Hepatocyte (in vitro differentiated cells): Measurements from ENCODE around the gene EGFL7. TPM values are rescaled to one million over a fixed set of nuclear protein-coding genes. Genes with fewer than 3 reads are reported as not detected.

Source experiments
- DNase-seq: peaks from one replicate; pipeline ENCODE4 v3.0.0-alpha.2; 2016; ENCODE audit warnings: low spot score
- H2AFZ ChIP-seq: fragments of 200-600 bp; sonication (generic); 2 replicates; pipeline ENCODE4 v1.6.0; 2016; ENCODE audit warnings: antibody characterized with exemption, mild to moderate bottlenecking
- H3K27ac ChIP-seq: fragments of 200-600 bp; sonication (generic); 2 replicates; pipeline ENCODE4 v1.5.1; 2016; ENCODE audit warnings: mild to moderate bottlenecking
- H3K27me3 ChIP-seq: fragments of 200-600 bp; sonication (generic); 2 replicates; pipeline ENCODE4 v1.6.1; 2016
- H3K36me3 ChIP-seq: fragments of 200-600 bp; sonication (generic); replicated peaks from 2 replicates; pipeline ENCODE4 v1.5.1; 2016; ENCODE audit warnings: low read depth; ENCODE audit not compliant: insufficient read depth
- H3K4me1 ChIP-seq: fragments of 200-600 bp; sonication (generic); 2 replicates; pipeline ENCODE4 v1.5.1; 2016; ENCODE audit warnings: mild to moderate bottlenecking, moderate library complexity; ENCODE audit not compliant: insufficient read depth
- H3K4me2 ChIP-seq: fragments of 200-600 bp; sonication (generic); 2 replicates; pipeline ENCODE4 v1.6.0; 2016
- H3K4me3 ChIP-seq: fragments of 200-600 bp; sonication (generic); 2 replicates; pipeline ENCODE4 v1.5.1; 2016; ENCODE audit warnings: mild to moderate bottlenecking
- H3K79me2 ChIP-seq: fragments of 200-600 bp; sonication (generic); 2 replicates; pipeline ENCODE4 v1.6.0; 2017; ENCODE audit warnings: mild to moderate bottlenecking
- H3K9me2 ChIP-seq: fragments of 200-600 bp; sonication (generic); replicated peaks from 2 replicates; pipeline ENCODE4 v1.6.0; 2017; ENCODE audit warnings: mild to moderate bottlenecking; ENCODE audit not compliant: insufficient read depth
- H3K9me3 ChIP-seq: fragments of 200-600 bp; sonication (generic); 2 replicates; pipeline ENCODE4 v1.5.1; 2016; ENCODE audit warnings: low read depth, mild to moderate bottlenecking
- H4K20me1 ChIP-seq: fragments of 200-600 bp; sonication (generic); 2 replicates; pipeline ENCODE4 v1.6.0; 2016; ENCODE audit warnings: mild to moderate bottlenecking; ENCODE audit not compliant: insufficient read depth, poor library complexity, severe bottlenecking
- EZH2 ChIP-seq: fragments of 200-600 bp; sonication (generic); IDR thresholded peaks from 2 replicates; pipeline ENCODE4 v1.6.1; 2016; ENCODE audit warnings: antibody characterized with exemption, mild to moderate bottlenecking, borderline replicate concordance
- EZH2phosphoT487 ChIP-seq: fragments of 200-600 bp; sonication (generic); IDR thresholded peaks from one replicate; pipeline ENCODE4 v1.6.1; 2018; ENCODE audit warnings: antibody characterized with exemption, mild to moderate bottlenecking, low read depth, moderate library complexity; ENCODE audit not compliant: unreplicated experiment, severe bottlenecking
- WGBS: methylation state at CpG from one replicate; pipeline ENCODE4 v1.1.6; 2016; ENCODE audit warnings: low lambda C conversion rate; ENCODE audit errors: missing lambda C conversion rate; 5-methylcytosine and 5-hydroxymethylcytosine counted together
- polyA plus RNA-seq: library from polyadenylated mRNA; unstranded; fragments of >200 nt; fragmentation: Nextera tagmentation; extraction: Ambion mirVana; gene quantifications from 2 replicates; pipeline ENCODE4 v1.2.1, GENCODE V29; 2016
- total RNA-seq: library from RNA; depleted of rRNA; stranded (reverse); fragments of >200 nt; gene quantifications from 2 replicates; pipeline ENCODE4 v1.2.3, GENCODE V29; 2014
- TF ChIP-seq, protein P1 (sequence below): fragments of 200-600 bp; sonication (generic); IDR thresholded peaks from 2 replicates; pipeline ENCODE4 v1.5.1; 2016; ENCODE audit warnings: antibody characterized with exemption, mild to moderate bottlenecking; ENCODE audit not compliant: poor library complexity

Gene EGFL7
- total and polyA plus RNA-seq, 2 experiments from 2014 or later: 50.0 to 82.5 TPM

DNA sequence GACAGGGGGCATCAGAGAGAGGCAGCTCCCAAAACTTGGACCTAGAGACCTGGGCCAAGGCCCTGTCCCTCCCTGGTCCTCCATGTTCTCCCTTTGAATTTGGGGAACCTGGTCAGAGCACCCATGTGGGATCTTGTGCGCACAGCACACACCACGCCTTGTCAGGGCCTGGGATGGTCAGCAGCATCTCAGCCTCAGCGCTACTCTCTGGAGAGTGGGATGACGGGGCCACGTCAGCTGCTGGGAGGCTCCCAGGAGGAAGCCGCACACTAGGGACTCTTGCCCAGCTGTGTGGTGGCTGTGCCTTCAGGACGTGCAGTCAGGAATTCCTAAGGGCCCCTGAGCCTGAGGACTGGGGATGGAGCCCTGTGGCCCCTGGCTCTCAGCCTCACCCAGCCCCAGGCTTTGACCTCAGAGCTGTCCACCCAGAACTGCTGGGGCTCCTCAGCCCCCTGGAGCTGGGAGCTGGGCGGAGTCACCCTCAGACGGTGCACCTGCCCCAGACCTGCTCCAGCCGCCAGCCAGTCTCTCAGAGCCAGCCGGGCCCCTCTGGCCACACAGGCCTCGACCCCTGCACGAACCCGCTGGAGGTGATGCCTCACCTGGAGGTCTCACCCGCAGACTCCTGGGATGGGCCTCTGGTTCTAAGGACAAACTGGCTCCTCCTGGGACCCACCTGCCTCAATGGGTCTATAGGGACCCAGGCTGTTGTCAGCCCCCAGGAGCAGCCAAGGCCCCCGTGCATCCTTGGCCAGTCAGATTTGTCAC is 38.3 kb upstream of the EGFL7 start:
- TF ChIP-seq EZH2 (no peak), EZH2phosphoT487 (no peak)
- TF ChIP-seq, protein P1, sequence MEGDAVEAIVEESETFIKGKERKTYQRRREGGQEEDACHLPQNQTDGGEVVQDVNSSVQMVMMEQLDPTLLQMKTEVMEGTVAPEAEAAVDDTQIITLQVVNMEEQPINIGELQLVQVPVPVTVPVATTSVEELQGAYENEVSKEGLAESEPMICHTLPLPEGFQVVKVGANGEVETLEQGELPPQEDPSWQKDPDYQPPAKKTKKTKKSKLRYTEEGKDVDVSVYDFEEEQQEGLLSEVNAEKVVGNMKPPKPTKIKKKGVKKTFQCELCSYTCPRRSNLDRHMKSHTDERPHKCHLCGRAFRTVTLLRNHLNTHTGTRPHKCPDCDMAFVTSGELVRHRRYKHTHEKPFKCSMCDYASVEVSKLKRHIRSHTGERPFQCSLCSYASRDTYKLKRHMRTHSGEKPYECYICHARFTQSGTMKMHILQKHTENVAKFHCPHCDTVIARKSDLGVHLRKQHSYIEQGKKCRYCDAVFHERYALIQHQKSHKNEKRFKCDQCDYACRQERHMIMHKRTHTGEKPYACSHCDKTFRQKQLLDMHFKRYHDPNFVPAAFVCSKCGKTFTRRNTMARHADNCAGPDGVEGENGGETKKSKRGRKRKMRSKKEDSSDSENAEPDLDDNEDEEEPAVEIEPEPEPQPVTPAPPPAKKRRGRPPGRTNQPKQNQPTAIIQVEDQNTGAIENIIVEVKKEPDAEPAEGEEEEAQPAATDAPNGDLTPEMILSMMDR: no peak
- H3K36me3 ChIP-seq: no peaks in the 10 kb centered on the region
- 82% methylated on average over 16 of the region's 16 CpGs for WGBS
- H3K4me1 ChIP-seq: peaks cover 53% of the 10 kb centered on the region
- no peaks in the 10 kb centered on the region for H3K9me2 ChIP-seq
- H2AFZ ChIP-seq: no peak overlapping the region
- no peak for DNase-seq
- no peaks in the 10 kb centered on the region for H4K20me1 ChIP-seq
- no peak overlapping the region for H3K27ac ChIP-seq
- H3K9me3 ChIP-seq: no peaks in the 10 kb centered on the region
- peak overlapping the region; percentile 23 for H3K4me2 ChIP-seq
- no peaks in the 10 kb centered on the region for H3K27me3 ChIP-seq
- no peak overlapping the region for H3K4me3 ChIP-seq
- no peaks in the 10 kb centered on the region for H3K79me2 ChIP-seq

DNA sequence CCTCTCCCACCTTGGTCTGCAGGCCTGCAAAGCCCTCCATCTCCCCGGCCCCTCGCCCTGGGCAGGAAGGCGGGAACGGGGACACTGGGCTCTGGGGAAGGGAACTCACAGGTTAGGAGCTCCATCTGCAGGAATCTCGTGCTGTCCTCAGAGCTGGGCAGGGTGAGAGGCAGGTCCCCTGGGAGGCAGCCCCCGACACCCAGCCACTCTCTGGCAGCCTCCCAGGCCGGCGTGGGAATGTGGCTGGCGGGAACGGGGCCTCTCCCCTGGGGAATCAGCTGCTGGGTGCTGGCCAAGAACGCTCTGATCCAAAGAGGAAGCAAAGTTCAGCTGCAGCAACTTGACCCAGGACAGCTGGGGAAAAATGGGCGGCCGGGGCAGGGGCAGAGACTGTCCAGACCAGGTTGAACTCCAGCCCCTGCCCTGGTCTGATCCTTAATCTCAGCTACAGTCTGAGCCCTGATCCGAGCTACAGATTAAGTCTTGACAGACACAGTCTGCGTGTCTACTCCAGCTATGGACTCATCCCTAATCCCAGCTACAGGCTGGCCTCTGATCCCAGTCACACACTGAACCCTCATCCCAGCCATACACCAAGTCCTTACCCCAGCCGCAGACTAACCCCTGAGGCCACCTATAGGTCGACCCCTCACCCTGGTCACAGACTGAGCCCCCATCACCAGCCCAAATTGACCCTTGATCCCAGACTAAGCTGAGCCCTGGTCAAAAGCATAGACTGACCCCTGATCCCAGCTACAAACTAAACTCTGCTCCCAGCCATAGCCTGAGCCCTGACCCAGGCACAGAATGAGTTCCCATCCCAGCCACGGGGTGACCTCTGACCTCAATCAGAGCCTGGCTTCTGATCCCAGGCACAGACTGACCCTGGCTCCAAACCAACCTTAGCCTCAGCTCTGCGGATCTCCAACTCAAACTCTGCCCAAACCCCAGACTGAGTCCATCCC is 37.3 kb upstream of the EGFL7 start:
- Histone ChIP-seq H3K79me2 (no peaks in the 10 kb centered on the region), H3K9me2 (no peaks in the 10 kb centered on the region), H3K27me3 (no peaks in the 10 kb centered on the region), H2AFZ (no peak overlapping the region), H3K4me2 (no peak overlapping the region), H3K9me3 (no peaks in the 10 kb centered on the region), H3K4me3 (no peak overlapping the region), H3K27ac (no peak overlapping the region), H3K36me3 (no peaks in the 10 kb centered on the region), H4K20me1 (no peaks in the 10 kb centered on the region), H3K4me1 (peaks cover 51% of the 10 kb centered on the region)
- TF ChIP-seq, protein P1: peak; percentile 63
- TF ChIP-seq EZH2phosphoT487 (no peak), EZH2 (no peak)
- peak; percentile 80 for DNase-seq
- WGBS: 40% methylated on average over 16 of the region's 19 CpGs

DNA sequence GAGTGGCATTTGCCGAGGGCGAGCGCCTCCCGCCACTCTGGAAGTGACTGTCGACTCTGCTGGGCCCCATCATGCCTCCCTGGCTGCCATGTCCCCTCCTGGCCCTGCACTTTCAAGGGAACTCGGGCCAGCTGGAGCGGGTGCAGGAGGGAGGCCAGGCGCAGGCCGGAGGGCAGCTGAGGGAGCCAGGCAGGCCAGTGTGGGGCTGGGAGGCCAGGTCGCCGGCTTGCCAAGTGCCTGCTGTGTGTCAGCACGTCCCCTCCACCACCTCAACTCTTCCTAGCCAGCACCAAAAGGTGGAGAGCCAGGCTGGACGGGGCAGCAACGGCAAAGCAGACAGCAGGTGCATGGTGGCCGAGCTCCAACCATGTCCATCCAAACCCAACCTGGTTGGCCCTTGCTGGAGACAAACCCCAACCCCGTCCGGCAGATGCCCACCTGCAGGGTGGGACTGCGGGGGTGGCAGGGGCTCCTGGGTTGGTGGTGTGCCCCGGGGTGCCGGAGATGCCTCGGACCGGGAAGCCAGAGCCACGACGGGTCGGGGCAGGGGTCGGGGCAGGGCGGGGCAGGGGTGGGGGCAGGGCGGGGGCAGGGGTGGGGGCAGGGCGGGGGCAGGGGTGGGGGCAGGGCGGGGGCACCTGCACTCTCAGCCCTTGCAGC is 36.5 kb upstream of the EGFL7 start:
- no peak for DNase-seq
- H3K9me3 ChIP-seq: no peaks in the 10 kb centered on the region
- no peak overlapping the region for H3K27ac ChIP-seq
- H4K20me1 ChIP-seq: no peaks in the 10 kb centered on the region
- no peaks in the 10 kb centered on the region for H3K36me3 ChIP-seq
- no peaks in the 10 kb centered on the region for H3K79me2 ChIP-seq
- no peak for TF ChIP-seq EZH2
- TF ChIP-seq EZH2phosphoT487: no peak
- TF ChIP-seq, protein P1: no peak
- H3K27me3 ChIP-seq: no peaks in the 10 kb centered on the region
- peak overlapping the region; percentile 56 for H3K4me2 ChIP-seq
- H3K4me1 ChIP-seq: peaks cover 43% of the 10 kb centered on the region
- 66% methylated on average over 22 of the region's 30 CpGs for WGBS
- no peak overlapping the region for H3K4me3 ChIP-seq
- no peaks in the 10 kb centered on the region for H3K9me2 ChIP-seq
- no peak overlapping the region for H2AFZ ChIP-seq
